GM21447 (cell line): ENCODE measurements around the gene UBN1.

ENCODE experiments used
- ATAC-seq: cut with Tn5 transposase; IDR thresholded peaks from one replicate; pipeline ENCODE4 v1.9.1; 2021; ENCODE audit not compliant: unreplicated experiment

The UBN1 gene

GRCh38 chr16:4855804-4856203 is 8.5 kb downstream of the UBN1 start:
- ATAC-seq = no peak

- ATAC-seq = no peak
Measured at GRCh38 chr16:4859190-4859899, 12.1 kb downstream of the UBN1 start.

- no peak for ATAC-seq
Measured at GRCh38 chr16:4859900-4860255, 12.6 kb downstream of the UBN1 start.

- ATAC-seq = no peak
Measured at GRCh38 chr16:4860727-4861342, 13.6 kb downstream of the UBN1 start.

- ATAC-seq = no peak
Measured at GRCh38 chr16:4862639-4863038, 15.4 kb downstream of the UBN1 start.

- ATAC-seq = no peak
Measured at GRCh38 chr16:4864728-4865127, 17.4 kb downstream of the UBN1 start.

GRCh38 chr16:4865231-4865860 is 18.1 kb downstream of the UBN1 start:
- no peak for ATAC-seq

- no peak for ATAC-seq
Measured at GRCh38 chr16:4866586-4866985, 19.3 kb downstream of the UBN1 start.

- no peak for ATAC-seq
Measured at GRCh38 chr16:4868026-4868425, 20.7 kb downstream of the UBN1 start.

- no peak for ATAC-seq
Measured at GRCh38 chr16:4868535-4868934, 21.3 kb downstream of the UBN1 start.

GRCh38 chr16:4869147-4869805 is 22.0 kb downstream of the UBN1 start:
- no peak for ATAC-seq

GRCh38 chr16:4870138-4870671 is 22.9 kb downstream of the UBN1 start:
- ATAC-seq = no peak

GRCh38 chr16:4871071-4871470 is 23.8 kb downstream of the UBN1 start:
- no peak for ATAC-seq

- ATAC-seq = no peak
Measured at GRCh38 chr16:4873091-4873490, 25.8 kb downstream of the UBN1 start.

GRCh38 chr16:4874666-4875065 is 27.4 kb downstream of the UBN1 start:
- no peak for ATAC-seq

GRCh38 chr16:4876646-4877379 is 29.5 kb downstream of the UBN1 start:
- no peak for ATAC-seq

GRCh38 chr16:4877380-4877685 is 30.1 kb downstream of the UBN1 start:
- ATAC-seq = no peak

GRCh38 chr16:4879049-4879448 is 31.8 kb downstream of the UBN1 start:
- ATAC-seq = no peak

GRCh38 chr16:4880006-4880580 is 32.8 kb downstream of the UBN1 start:
- no peak for ATAC-seq

GRCh38 chr16:4882000-4882632 is 34.8 kb downstream of the UBN1 start:
- ATAC-seq = no peak
